Glutamatergic neuron (in vitro differentiated cells): ENCODE data around the gene NDUFAF8. TPM values are rescaled to one million over a fixed set of nuclear protein-coding genes. Genes with fewer than 3 reads are reported as not detected.
A peak's percentile ranks its signal among the peaks of the same experiment; 100 is the strongest.

Source experiments
- DNase-seq: peaks from one replicate; pipeline ENCODE4 v3.0.0; 2022
- H3K27ac Mint-ChIP-seq: one replicate; pipeline ENCODE4 v1.8.0; 2020; ENCODE audit warnings: mild to moderate bottlenecking, mixed read lengths, inconsistent platforms; ENCODE audit not compliant: unreplicated experiment
- H3K27me3 Mint-ChIP-seq: one replicate; pipeline ENCODE4 v1.8.0; 2020; ENCODE audit warnings: mild to moderate bottlenecking, moderate library complexity, mixed read lengths, inconsistent platforms; ENCODE audit not compliant: unreplicated experiment
- H3K36me3 Mint-ChIP-seq: one replicate; pipeline ENCODE4 v1.8.0; 2020; ENCODE audit warnings: mild to moderate bottlenecking, mixed read lengths, inconsistent platforms; ENCODE audit not compliant: unreplicated experiment
- H3K4me1 Mint-ChIP-seq: one replicate; pipeline ENCODE4 v1.8.0; 2020; ENCODE audit warnings: mild to moderate bottlenecking, low read depth, mixed read lengths, inconsistent platforms; ENCODE audit not compliant: unreplicated experiment
- H3K4me3 Mint-ChIP-seq: one replicate; pipeline ENCODE4 v1.8.0; 2020; ENCODE audit warnings: mild to moderate bottlenecking, mixed read lengths, inconsistent platforms; ENCODE audit not compliant: unreplicated experiment
- H3K9me3 Mint-ChIP-seq: one replicate; pipeline ENCODE4 v1.8.0; 2020; ENCODE audit warnings: mild to moderate bottlenecking, moderate library complexity, mixed read lengths, inconsistent platforms; ENCODE audit not compliant: unreplicated experiment
- total RNA-seq: library from RNA; stranded (reverse); fragmentation: NEBNext Ultra II Directional; extraction: Animal tissue kit (Norgen Biotek cat#: 25700); gene quantifications from one replicate; pipeline ENCODE4 v1.2.1, GENCODE V29; 2021; ENCODE audit not compliant: unreplicated experiment
- TF ChIP-seq, protein P1 (sequence below): fragments of 200-600 bp; sonication (generic); IDR thresholded peaks from one replicate; pipeline ENCODE4 v1.5.0; 2021; ENCODE audit not compliant: partially characterized antibody, unreplicated experiment

Gene NDUFAF8
- total RNA-seq, 1 donor from 2014 or later, result 31.5 TPM

DNA sequence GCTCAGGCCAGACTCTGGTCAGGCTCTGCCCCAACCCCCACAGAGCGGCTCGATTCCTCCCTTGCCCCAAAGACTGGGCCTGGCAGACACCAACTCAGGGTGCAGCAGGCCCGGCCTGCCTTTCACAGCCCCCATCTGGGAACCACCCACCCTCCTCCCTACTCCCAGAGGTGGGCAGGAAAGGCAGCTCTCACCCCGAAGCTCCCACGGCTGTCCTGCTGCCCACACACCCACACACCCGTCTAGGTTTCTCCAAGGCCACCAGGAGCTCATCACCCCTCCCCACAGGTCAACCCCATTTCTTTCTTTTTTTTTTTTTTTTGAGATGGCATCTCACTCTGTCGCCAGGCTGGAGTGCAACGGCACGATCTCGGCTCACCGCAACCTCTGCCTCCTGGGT is 20.1 kb upstream of the NDUFAF8 start:
- H3K9me3 Mint-ChIP-seq, result peaks cover 9% of the 10 kb centered on the region
- no peak for DNase-seq
- no peak overlapping the region for H3K4me3 Mint-ChIP-seq
- peaks cover 8% of the 10 kb centered on the region for H3K4me1 Mint-ChIP-seq
- peaks cover 8% of the 10 kb centered on the region for H3K27me3 Mint-ChIP-seq
- TF ChIP-seq, protein P1, sequence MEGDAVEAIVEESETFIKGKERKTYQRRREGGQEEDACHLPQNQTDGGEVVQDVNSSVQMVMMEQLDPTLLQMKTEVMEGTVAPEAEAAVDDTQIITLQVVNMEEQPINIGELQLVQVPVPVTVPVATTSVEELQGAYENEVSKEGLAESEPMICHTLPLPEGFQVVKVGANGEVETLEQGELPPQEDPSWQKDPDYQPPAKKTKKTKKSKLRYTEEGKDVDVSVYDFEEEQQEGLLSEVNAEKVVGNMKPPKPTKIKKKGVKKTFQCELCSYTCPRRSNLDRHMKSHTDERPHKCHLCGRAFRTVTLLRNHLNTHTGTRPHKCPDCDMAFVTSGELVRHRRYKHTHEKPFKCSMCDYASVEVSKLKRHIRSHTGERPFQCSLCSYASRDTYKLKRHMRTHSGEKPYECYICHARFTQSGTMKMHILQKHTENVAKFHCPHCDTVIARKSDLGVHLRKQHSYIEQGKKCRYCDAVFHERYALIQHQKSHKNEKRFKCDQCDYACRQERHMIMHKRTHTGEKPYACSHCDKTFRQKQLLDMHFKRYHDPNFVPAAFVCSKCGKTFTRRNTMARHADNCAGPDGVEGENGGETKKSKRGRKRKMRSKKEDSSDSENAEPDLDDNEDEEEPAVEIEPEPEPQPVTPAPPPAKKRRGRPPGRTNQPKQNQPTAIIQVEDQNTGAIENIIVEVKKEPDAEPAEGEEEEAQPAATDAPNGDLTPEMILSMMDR, result no peak
- no peak overlapping the region for H3K27ac Mint-ChIP-seq
- peaks cover 5% of the 10 kb centered on the region for H3K36me3 Mint-ChIP-seq

- DNase-seq, result no peak
- TF ChIP-seq, protein P1, result no peak
- peaks cover 9% of the 10 kb centered on the region for H3K4me1 Mint-ChIP-seq
- H3K9me3 Mint-ChIP-seq, result peaks cover 9% of the 10 kb centered on the region
- H3K36me3 Mint-ChIP-seq, result peaks cover 5% of the 10 kb centered on the region
- H3K27ac Mint-ChIP-seq, result no peak overlapping the region
- no peak overlapping the region for H3K4me3 Mint-ChIP-seq
- H3K27me3 Mint-ChIP-seq, result peaks cover 8% of the 10 kb centered on the region
Observed at GRCh38 chr17:81219476-81220180, 19.5 kb upstream of the NDUFAF8 start.

- Mint-ChIP-seq H3K4me1 (peaks cover 9% of the 10 kb centered on the region), H3K4me3 (peak overlapping the region; percentile 78), H3K27me3 (peaks cover 9% of the 10 kb centered on the region), H3K27ac (no peak overlapping the region), H3K36me3 (peaks cover 10% of the 10 kb centered on the region), H3K9me3 (peaks cover 13% of the 10 kb centered on the region)
- no peak for DNase-seq
- TF ChIP-seq, protein P1, result no peak
Observed at GRCh38 chr17:81221371-81221841, 17.7 kb upstream of the NDUFAF8 start.

DNA sequence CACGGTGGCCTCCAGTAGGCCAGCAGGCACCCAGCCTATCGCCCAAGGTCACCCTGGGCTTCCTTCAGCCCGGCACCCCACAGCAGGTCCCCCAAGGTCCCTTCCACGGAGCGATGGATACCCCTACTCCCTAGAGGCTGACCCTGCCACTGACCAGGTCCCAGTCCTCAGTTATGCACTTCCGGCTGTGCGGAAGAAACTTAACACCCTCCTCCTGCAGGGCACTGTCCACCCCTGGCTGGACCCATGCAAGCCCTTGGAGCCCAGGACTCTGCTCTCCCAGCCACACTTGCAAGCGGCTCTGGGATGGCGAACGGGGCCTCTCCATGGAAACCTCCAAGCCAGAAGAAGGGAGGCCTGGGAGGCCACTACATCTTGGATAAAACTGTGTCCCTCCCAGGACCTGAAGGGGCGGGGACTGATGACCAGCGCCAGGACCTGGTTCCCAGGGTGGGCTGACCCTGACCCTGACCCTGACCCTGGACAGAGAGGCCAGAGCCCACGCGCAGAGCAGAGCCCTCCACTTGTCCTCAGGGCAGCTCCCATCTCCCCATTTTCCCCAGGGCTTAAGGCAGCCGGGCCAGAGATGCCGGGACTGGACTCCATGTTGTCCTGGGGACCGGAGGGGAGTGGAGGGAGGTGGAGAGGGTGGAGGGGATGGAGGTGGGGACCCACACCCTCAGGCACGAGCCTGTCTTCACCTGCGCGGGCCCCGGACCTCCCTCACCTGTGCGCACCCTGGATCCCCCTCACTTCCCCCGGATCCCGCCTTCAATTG is 17.1 kb upstream of the NDUFAF8 start:
- Mint-ChIP-seq H3K27me3 (peaks cover 9% of the 10 kb centered on the region), H3K4me1 (peaks cover 9% of the 10 kb centered on the region), H3K27ac (no peak overlapping the region), H3K4me3 (peak overlapping the region; percentile 78), H3K36me3 (peaks cover 7% of the 10 kb centered on the region), H3K9me3 (peaks cover 13% of the 10 kb centered on the region)
- TF ChIP-seq, protein P1, result no peak
- DNase-seq, result no peak

GRCh38 chr17:81222620-81222905 is 16.6 kb upstream of the NDUFAF8 start:
- H3K4me3 Mint-ChIP-seq, result no peak overlapping the region
- H3K36me3 Mint-ChIP-seq, result peaks cover 7% of the 10 kb centered on the region
- peaks cover 9% of the 10 kb centered on the region for H3K4me1 Mint-ChIP-seq
- H3K9me3 Mint-ChIP-seq, result peaks cover 13% of the 10 kb centered on the region
- TF ChIP-seq, protein P1, result no peak
- peaks cover 4% of the 10 kb centered on the region for H3K27me3 Mint-ChIP-seq
- DNase-seq, result no peak
- no peak overlapping the region for H3K27ac Mint-ChIP-seq
